Measurements from ENCODE around the gene TBATA.

Gene TBATA

GRCh38 chr10:70776455-70777005 is 8.6 kb downstream of the TBATA start:
- H3K79me2 ChIP-seq (ENCODE audit: insufficient read depth, low read length): no peaks in the 10 kb centered on the region
- no peak for TF ChIP-seq EZH2 (IDR thresholded peaks at IDR 0.05; ENCODE audit: borderline replicate concordance, low read length)
- no peak for TF ChIP-seq CTCF (IDR thresholded peaks at IDR 0.05; ENCODE audit: low read length)
- no peaks in the 10 kb centered on the region for H3K9me2 ChIP-seq (ENCODE audit: low read depth, low read length)
- no peaks in the 10 kb centered on the region for H3K9me3 ChIP-seq (ENCODE audit: low read length)
- no peaks in the 10 kb centered on the region for H4K20me1 ChIP-seq (ENCODE audit: insufficient read depth, low read length)
- H3K4me3 ChIP-seq (ENCODE audit: low read depth, low read length, poor library complexity, severe bottlenecking): no peak overlapping the region
- no peaks in the 10 kb centered on the region for H3F3A ChIP-seq (ENCODE audit: insufficient read depth, low read length)
- H3K9ac ChIP-seq (ENCODE audit: low read length): no peak overlapping the region
- H3K4me2 ChIP-seq (ENCODE audit: low read length): no peak overlapping the region
- H3K27ac ChIP-seq (ENCODE audit: low read depth, low read length, poor library complexity, severe bottlenecking): no peak overlapping the region
- H2AFZ ChIP-seq (ENCODE audit: low read length): no peak overlapping the region
- H3K27me3 ChIP-seq (ENCODE audit: insufficient read depth, low read length): no peaks in the 10 kb centered on the region; the same call in 1 of the 2 replicates
- no peaks in the 10 kb centered on the region for H3K36me3 ChIP-seq (ENCODE audit: insufficient read depth, low read length)
- no peaks in the 10 kb centered on the region for H3K4me1 ChIP-seq (ENCODE audit: insufficient read depth, low read length, severe bottlenecking)

- H2AFZ ChIP-seq (ENCODE audit: low read length): no peak overlapping the region
- H3K4me2 ChIP-seq (ENCODE audit: low read length): no peak overlapping the region
- H3K9ac ChIP-seq (ENCODE audit: low read length): no peak overlapping the region
- no peaks in the 10 kb centered on the region for H3F3A ChIP-seq (ENCODE audit: insufficient read depth, low read length)
- H3K36me3 ChIP-seq (ENCODE audit: insufficient read depth, low read length): no peaks in the 10 kb centered on the region
- H3K4me3 ChIP-seq (ENCODE audit: low read depth, low read length, poor library complexity, severe bottlenecking): no peak overlapping the region
- no peaks in the 10 kb centered on the region for H4K20me1 ChIP-seq (ENCODE audit: insufficient read depth, low read length)
- H3K27ac ChIP-seq (ENCODE audit: low read depth, low read length, poor library complexity, severe bottlenecking): no peak overlapping the region
- TF ChIP-seq CTCF (IDR thresholded peaks at IDR 0.05; ENCODE audit: low read length) (no peak), EZH2 (IDR thresholded peaks at IDR 0.05; ENCODE audit: borderline replicate concordance, low read length) (no peak)
- no peaks in the 10 kb centered on the region; the same call in 1 of the 2 replicates for H3K27me3 ChIP-seq (ENCODE audit: insufficient read depth, low read length)
- no peaks in the 10 kb centered on the region for H3K9me2 ChIP-seq (ENCODE audit: low read depth, low read length)
- H3K9me3 ChIP-seq (ENCODE audit: low read length): no peaks in the 10 kb centered on the region
- no peaks in the 10 kb centered on the region for H3K4me1 ChIP-seq (ENCODE audit: insufficient read depth, low read length, severe bottlenecking)
- H3K79me2 ChIP-seq (ENCODE audit: insufficient read depth, low read length): no peaks in the 10 kb centered on the region
Measured at GRCh38 chr10:70775679-70776454, 9.3 kb downstream of the TBATA start.

GRCh38 chr10:70774810-70775678 is 10.1 kb downstream of the TBATA start:
- no peaks in the 10 kb centered on the region for H3K4me1 ChIP-seq (ENCODE audit: insufficient read depth, low read length, severe bottlenecking)
- H3K27me3 ChIP-seq (ENCODE audit: insufficient read depth, low read length): no peaks in the 10 kb centered on the region; the same call in 1 of the 2 replicates
- H3K79me2 ChIP-seq (ENCODE audit: insufficient read depth, low read length): no peaks in the 10 kb centered on the region
- no peaks in the 10 kb centered on the region for H3K9me3 ChIP-seq (ENCODE audit: low read length)
- TF ChIP-seq CTCF (IDR thresholded peaks at IDR 0.05; ENCODE audit: low read length) (no peak), EZH2 (IDR thresholded peaks at IDR 0.05; ENCODE audit: borderline replicate concordance, low read length) (no peak)
- H3K4me2 ChIP-seq (ENCODE audit: low read length): no peak overlapping the region
- no peak overlapping the region for H3K9ac ChIP-seq (ENCODE audit: low read length)
- H3K27ac ChIP-seq (ENCODE audit: low read depth, low read length, poor library complexity, severe bottlenecking): no peak overlapping the region
- no peaks in the 10 kb centered on the region for H4K20me1 ChIP-seq (ENCODE audit: insufficient read depth, low read length)
- no peak overlapping the region for H2AFZ ChIP-seq (ENCODE audit: low read length)
- H3K9me2 ChIP-seq (ENCODE audit: low read depth, low read length): no peaks in the 10 kb centered on the region
- H3K36me3 ChIP-seq (ENCODE audit: insufficient read depth, low read length): no peaks in the 10 kb centered on the region
- no peak overlapping the region for H3K4me3 ChIP-seq (ENCODE audit: low read depth, low read length, poor library complexity, severe bottlenecking)
- H3F3A ChIP-seq (ENCODE audit: insufficient read depth, low read length): no peaks in the 10 kb centered on the region

Measured in OCI-LY1 (cell line).